GM20000 (cell line): Measurements from ENCODE around the gene IFT88.

Source experiments
- DNase-seq: peaks from one replicate; pipeline ENCODE4 v3.0.0; 2012; ENCODE audit warnings: low spot score
- TF ChIP-seq, protein P1 (sequence below): IDR thresholded peaks from 2 replicates; pipeline ENCODE4 v1.5.1; 2012; ENCODE audit warnings: mild to moderate bottlenecking, control low read depth; ENCODE audit errors: extremely low read depth, missing control alignments

Gene IFT88

DNA sequence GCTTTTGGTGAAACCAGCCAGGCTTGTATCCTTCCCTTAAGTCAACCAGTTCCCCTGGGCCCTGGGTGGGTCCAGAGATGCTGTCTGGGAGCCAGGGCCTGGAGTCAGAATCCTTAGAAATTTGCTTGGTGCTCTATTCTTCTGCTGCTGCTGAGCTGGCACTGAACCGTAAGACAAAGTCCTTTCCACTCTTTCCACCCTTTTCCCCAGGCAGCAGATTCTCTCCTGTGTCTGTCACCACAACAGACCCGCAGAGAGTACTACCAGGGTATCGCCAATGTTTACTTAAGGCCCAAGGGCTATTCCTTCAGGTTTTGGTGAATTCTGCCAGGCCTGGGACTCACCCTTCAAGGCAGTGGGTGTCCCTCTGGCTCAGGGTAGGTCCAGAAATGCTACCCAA lies 12.2 kb downstream of the IFT88 start:
- TF ChIP-seq, protein P1, sequence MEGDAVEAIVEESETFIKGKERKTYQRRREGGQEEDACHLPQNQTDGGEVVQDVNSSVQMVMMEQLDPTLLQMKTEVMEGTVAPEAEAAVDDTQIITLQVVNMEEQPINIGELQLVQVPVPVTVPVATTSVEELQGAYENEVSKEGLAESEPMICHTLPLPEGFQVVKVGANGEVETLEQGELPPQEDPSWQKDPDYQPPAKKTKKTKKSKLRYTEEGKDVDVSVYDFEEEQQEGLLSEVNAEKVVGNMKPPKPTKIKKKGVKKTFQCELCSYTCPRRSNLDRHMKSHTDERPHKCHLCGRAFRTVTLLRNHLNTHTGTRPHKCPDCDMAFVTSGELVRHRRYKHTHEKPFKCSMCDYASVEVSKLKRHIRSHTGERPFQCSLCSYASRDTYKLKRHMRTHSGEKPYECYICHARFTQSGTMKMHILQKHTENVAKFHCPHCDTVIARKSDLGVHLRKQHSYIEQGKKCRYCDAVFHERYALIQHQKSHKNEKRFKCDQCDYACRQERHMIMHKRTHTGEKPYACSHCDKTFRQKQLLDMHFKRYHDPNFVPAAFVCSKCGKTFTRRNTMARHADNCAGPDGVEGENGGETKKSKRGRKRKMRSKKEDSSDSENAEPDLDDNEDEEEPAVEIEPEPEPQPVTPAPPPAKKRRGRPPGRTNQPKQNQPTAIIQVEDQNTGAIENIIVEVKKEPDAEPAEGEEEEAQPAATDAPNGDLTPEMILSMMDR: no peak

DNA sequence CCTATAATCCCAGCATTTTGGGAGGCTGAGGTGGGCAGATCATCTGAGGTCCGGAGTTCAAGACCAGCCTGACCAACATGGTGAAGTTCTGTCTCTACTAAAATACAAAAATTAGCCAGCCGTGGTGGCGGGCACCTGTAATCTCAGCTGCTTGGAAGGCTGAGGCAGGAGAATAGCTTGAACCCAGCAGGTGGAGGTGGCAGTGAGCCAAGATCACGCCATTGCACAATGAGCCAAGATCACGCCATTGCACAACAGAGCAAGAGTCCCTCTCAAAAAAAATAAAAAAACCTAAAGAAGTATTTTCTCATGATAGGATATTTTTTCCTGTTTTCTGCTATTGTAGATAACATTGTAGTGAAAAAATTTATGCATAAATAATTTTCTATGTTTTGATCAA lies 13.3 kb downstream of the IFT88 start:
- TF ChIP-seq, protein P1: no peak
- no peak for DNase-seq

More for the DNA sequence above, 12.2 kb downstream of the IFT88 start:
- DNase-seq: no peak

DNA sequence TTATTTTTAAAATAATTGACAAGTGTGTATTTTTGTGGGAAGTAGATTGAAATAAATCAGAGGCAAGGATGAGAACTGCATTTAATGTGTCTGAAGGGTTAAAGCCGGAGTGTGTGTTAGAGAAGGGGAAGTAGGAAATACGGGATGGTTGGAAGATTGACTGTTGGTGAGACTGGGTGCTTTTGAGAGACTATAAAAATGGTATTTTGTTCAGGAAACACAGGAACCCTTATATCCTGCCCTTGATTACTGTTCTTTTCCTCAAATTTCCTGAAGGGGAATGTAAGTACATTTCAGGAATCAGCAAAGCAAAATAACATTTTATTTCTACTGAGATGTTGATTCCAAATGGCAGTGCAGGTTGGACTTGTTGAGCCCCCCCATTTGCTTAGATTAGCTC lies 15.1 kb downstream of the IFT88 start:
- no peak for DNase-seq
- TF ChIP-seq, protein P1: no peak

DNA sequence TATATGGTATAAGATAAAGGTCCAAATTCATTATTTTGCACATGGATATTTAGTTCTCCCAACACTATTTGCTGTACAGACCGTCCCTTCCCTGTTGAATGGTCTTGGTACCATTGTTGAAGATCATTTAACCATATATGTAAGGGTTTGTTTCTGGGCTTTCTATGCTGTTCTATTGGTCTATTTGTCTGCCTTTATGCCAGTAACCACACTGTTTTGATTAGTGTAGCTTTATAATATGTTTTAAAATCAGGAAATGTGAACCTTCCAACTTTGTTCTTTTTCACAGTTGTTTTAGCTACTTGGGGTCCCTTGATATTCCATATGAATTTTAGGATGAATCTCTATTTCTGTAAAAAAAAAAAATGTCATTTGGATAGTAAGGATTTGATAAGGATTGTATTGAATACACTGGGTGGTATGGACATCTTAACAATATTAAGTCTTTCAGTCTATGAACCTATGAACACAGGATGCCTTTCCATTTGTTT lies 16.9 kb downstream of the IFT88 start:
- TF ChIP-seq, protein P1: no peak

DNA sequence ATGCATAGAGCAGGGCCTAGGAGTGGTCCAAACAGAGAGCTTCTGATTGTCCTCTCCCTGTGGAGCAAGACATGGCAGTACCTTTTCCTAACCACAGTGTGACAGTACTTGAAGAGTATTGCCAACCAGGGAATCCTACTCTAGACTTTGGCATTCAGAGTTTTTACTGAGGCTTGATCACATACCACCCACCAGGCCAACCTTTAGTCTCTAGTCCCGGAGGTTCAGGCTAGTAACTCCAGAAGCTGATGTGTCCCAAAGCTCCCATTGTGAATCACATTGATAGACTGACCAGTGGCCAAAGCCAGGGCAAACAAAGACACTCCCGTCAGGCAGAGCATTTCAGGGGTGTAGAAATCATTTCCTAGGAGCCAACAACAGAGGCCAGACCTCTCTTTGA lies 18.4 kb downstream of the IFT88 start:
- DNase-seq: no peak
- TF ChIP-seq, protein P1: no peak

More for the DNA sequence above, 16.9 kb downstream of the IFT88 start:
- no peak for DNase-seq

DNA sequence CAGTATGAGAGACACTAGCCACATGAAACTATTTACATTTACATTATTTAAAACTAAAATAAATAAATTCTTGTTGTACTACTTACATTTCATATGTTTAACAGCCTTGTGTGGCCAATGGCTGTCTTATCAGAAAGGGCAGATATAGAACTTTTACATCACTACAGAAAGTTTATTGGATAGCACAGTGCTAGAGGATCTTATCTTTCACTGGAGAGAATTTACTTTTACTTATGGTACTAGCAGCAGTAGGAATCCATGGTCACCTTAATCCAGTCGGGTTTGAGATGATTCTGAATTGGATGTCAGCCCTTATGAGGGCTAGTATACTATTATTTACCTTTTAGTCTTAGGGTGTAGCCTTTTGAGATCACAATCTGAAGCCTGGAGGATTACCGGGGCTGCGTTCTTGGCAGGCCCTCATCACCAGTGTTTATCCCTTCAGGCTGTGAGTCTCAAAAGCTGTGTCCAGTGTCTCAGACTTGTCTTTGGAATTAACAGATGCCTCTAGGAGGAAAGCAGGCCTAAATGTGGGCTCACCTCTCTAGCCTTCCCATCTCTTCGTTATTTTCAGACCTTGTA lies 21.7 kb downstream of the IFT88 start:
- TF ChIP-seq, protein P1: no peak
- no peak for DNase-seq

DNA sequence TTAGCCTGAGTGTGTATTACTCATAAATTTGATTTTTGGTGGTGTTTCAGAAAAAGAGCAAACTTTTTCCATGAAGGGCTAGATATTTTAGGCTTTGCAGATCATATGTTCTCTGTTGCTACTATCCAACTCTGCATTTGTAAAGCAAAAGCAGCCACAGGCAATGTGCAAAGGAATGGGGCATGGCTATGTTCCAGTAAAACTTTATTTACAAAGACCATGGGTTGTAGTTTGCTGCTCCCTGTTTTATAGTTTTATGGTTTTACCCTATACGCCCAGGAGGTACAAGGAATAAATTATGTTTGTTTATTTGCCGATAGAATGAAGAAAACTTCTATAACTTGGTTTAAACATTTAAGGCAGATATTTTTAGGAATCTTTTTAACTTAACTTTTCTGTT lies 23.6 kb downstream of the IFT88 start:
- TF ChIP-seq, protein P1: no peak
- DNase-seq: no peak
